H1 (cell line): ENCODE measurements around the gene ESR1. TPM values are rescaled to one million over a fixed set of nuclear protein-coding genes. Genes with fewer than 3 reads are reported as not detected.

Source experiments
- POU5F1 ChIP-seq: IDR thresholded peaks from 2 replicates; pipeline ENCODE4 v1.6.1; 2011; ENCODE audit warnings: low read depth, mild to moderate bottlenecking, low read length, moderate library complexity
- SP1 ChIP-seq: IDR thresholded peaks from 2 replicates; pipeline ENCODE4 v1.6.1; 2011; ENCODE audit warnings: low read depth, low read length
- polyA plus RNA-seq, 7 experiments: library from polyadenylated mRNA; depleted of rRNA in 3 of 7; stranded (reverse) in 5 of 7; unstranded in 2 of 7; fragments of >200 nt in 5 of 7; fragments of 200-250 nt in 2 of 7; gene quantifications; 1 replicate in 5 of 7; 2 replicates in 1 of 7; 4 replicates in 1 of 7; pipeline versions ENCODE4 v1.2.1 to v1.2.3, GENCODE V29; 2011 to 2013; ENCODE audit warnings: missing spikeins in 2 of 7, mixed read lengths in 2 of 7
- total RNA-seq: library from RNA; stranded (reverse); fragmentation: NEBNext Ultra II Directional; extraction: Animal tissue kit (Norgen Biotek cat#: 25700); gene quantifications from 2 replicates; pipeline ENCODE4 v1.2.1, GENCODE V29; 2021

ESR1 gene
- total and polyA plus RNA-seq, 2 of the 8 experiments (the other 6 are each of a cell fraction or from before 2014, with no cell fraction given), result 0.03 to 0.17 TPM

DNA sequence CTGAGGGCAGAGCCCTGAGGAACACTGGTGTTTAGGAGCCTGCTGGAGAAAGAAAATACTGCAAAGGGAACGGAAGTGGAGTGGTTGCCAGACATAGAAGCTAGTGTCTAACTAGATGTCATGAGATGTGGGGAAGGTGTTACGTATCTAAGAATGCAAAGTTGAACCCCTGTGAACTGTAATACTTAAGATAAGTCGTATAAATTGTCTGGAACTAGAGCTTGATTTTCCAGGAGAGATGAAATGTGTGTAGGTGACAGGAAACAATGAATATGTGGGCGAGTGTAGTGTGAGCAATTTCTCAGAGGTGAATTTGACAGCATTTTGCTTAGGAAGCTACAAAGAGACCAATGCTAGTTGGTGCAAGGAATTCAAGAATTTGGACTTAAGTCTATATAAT lies 27.9 kb downstream of the ESR1 start (continued):
- no peak for TF ChIP-seq POU5F1
- no peak for TF ChIP-seq SP1
